Measurements from ENCODE around the gene GADL1.

The GADL1 gene

GRCh38 chr3:30875505-30875904 lies 19.0 kb downstream of the GADL1 start:
- no peak for DNase-seq (ENCODE audit: low spot score)

- no peak for DNase-seq (ENCODE audit: low spot score)
Observed at GRCh38 chr3:30873671-30874070, 20.8 kb downstream of the GADL1 start.

- DNase-seq (ENCODE audit: low spot score) = no peak
Observed at GRCh38 chr3:30872879-30873278, 21.6 kb downstream of the GADL1 start.

GRCh38 chr3:30871720-30872119 lies 22.7 kb downstream of the GADL1 start:
- no peak for DNase-seq (ENCODE audit: low spot score)

DNA sequence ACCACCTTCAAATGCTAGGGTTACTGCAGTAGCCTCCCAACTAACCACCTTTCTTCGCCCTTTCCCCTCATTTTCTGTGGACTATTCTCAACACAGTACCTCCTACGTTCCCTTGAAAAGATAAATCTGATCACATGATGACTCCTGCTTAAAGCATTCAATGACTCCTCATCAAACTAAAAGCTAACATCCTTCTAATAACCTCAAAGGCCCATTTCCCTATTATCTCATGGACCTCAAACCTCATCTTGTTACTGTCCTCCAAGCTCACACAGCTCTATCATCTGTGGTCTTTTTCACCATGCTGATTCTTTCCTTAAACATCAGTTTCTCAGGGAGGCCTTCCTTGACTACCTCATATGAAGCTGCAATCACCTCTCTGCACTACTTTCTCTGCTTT lies 29.6 kb downstream of the GADL1 start:
- DNase-seq (ENCODE audit: low spot score) = no peak

DNA sequence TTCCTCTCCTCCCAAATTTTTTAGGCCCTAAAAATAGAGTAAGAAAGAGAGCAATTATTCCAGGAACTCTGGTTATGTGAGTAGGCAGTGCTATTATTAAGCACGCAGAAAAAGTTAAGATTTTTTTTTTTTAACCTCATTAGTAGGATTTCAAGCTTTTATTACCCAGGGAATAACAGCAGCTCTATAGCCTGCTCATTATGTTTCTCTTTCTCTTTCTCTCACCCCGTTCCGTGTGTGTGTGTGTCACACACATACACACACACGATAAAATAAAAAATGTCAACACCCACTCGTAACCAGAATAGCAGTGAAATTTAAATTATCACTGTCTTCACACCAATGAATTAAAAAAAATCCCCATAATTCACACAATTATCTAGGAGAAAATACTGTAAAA lies 30.3 kb downstream of the GADL1 start:
- DNase-seq (ENCODE audit: low spot score) = no peak

DNA sequence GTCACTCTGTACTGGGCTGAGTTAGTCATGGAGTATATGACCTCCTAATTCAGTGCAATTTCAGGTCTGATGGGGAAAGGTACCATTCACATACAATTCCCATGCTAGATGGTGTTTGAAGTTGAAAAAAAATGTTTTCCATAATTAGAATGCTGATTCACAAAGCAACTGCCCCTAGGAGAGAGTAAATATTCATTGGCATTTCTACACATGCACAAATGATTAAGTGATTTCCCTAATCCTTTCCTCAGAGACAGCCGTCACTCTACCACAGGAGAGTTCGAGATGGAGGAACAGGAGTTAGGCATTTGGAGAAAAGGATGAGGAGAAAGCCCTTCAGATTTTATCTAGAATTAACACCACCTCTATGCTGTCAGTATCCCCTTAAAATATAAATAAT lies 32.5 kb downstream of the GADL1 start:
- DNase-seq (ENCODE audit: low spot score) = no peak

- DNase-seq (ENCODE audit: low spot score) = no peak
Observed at GRCh38 chr3:30858894-30859389, 35.5 kb downstream of the GADL1 start.

- DNase-seq (ENCODE audit: low spot score) = no peak
Observed at GRCh38 chr3:30855400-30856292, 38.8 kb downstream of the GADL1 start.

- no peak for DNase-seq (ENCODE audit: low spot score)
Observed at GRCh38 chr3:30852833-30853232, 41.6 kb downstream of the GADL1 start.

- no peak for DNase-seq (ENCODE audit: low spot score)
Observed at GRCh38 chr3:30848087-30848779, 46.2 kb downstream of the GADL1 start.

- DNase-seq (ENCODE audit: low spot score) = no peak
Observed at GRCh38 chr3:30847592-30847991, 46.9 kb downstream of the GADL1 start.

DNA sequence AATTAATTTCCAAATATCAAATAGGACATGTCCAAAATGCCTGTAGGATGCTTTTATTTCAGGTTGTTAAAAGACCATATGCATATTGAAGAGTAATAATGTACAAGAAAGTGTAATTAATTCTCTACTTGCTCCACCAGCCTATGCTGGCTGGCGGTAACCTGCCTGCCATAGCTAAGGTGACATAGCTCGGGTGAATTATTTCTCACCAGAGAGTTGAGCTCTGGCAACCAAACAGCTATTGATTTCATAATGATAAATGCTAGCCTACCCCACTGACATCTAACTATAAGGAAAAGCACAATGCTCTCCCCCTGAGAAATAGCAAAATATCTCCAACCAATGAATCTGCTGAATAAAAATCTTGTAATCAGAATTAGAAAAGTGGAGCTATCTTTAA lies 48.9 kb downstream of the GADL1 start:
- DNase-seq (ENCODE audit: low spot score) = no peak

GRCh38 chr3:30843877-30844276 lies 50.6 kb downstream of the GADL1 start:
- DNase-seq (ENCODE audit: low spot score) = no peak

DNA sequence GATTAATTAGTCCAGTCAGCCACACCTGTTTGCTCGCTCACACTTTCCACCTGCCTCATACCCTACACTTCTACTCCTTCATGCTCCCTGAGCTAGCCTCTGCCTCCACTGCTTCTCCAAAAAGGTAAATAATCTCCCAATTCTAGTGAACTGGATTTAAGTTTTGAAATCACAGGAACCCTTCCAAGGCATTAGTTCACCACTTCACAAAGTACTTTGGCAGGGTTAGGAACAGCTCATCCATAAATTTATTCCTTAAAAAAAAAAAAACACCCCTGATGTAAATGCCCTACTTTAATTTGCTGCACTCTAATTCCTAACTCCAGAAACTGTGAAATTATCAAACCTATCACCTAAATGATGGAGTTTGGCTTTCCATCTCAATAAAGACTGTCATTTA lies 58.3 kb downstream of the GADL1 start:
- no peak for DNase-seq (ENCODE audit: low spot score)

- no peak for DNase-seq (ENCODE audit: low spot score)
Observed at GRCh38 chr3:30835667-30836066, 58.8 kb downstream of the GADL1 start.

GRCh38 chr3:30832961-30833575 lies 61.4 kb downstream of the GADL1 start:
- DNase-seq (ENCODE audit: low spot score) = no peak

- no peak for DNase-seq (ENCODE audit: low spot score)
Observed at GRCh38 chr3:30827080-30827479, 67.4 kb downstream of the GADL1 start.

GRCh38 chr3:30826531-30826942 lies 67.9 kb downstream of the GADL1 start:
- DNase-seq (ENCODE audit: low spot score) = no peak

GRCh38 chr3:30819067-30819798 lies 75.2 kb downstream of the GADL1 start:
- DNase-seq (ENCODE audit: low spot score) = no peak

GRCh38 chr3:30813734-30814133 lies 80.7 kb downstream of the GADL1 start:
- no peak for DNase-seq (ENCODE audit: low spot score)

DNA sequence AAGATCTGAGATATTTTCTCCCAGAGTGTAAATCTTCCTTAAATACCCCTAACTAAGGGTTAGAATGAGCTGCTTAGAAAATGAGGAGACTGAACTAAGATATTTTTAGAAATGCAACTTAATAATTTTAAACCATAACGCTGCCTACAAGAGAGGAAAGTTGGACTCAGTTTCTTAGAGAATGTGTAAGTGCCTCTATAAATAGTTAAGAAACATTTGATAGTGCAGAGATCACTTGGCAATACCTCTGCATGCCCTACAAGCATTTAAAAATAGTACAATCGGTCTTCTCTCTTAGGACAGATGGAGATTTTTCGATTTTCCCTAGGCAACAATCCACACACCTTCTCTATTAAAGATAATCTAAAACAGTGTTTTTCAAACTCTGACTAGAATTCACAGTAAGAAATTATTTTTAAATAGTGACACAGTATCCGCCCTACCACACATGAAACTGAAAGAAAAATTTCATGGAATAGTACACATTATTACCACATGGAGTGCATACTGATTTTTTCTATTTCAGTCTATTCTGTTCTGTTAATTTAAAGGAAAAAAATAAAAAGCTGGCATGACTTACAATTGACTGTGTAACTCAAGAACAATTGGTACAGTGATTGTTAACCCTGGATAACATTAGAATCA lies 83.2 kb downstream of the GADL1 start:
- DNase-seq (ENCODE audit: low spot score) = no peak

All from LoVo (cell line).